IgD-negative memory B cell (primary cell): ENCODE measurements around the gene GNL3. TPM values are rescaled to one million over a fixed set of nuclear protein-coding genes. Genes with fewer than 3 reads are reported as not detected.

ENCODE experiments used
- H3K27ac Mint-ChIP-seq, 3 donors: one replicate each; pipeline ENCODE4 v1.8.0; 2020 to 2022; ENCODE audit warnings: mild to moderate bottlenecking in 3 of 3, mixed read lengths in 3 of 3, moderate library complexity in 1 of 3
- H3K27me3 Mint-ChIP-seq: one replicate; pipeline ENCODE4 v1.8.0; 2021; ENCODE audit warnings: mixed read lengths
- H3K36me3 Mint-ChIP-seq: one replicate; pipeline ENCODE4 v1.8.0; 2020; ENCODE audit warnings: mild to moderate bottlenecking, mixed read lengths
- H3K4me1 Mint-ChIP-seq, 3 donors: one replicate each; pipeline ENCODE4 v1.8.0; 2020 to 2022; ENCODE audit warnings: mixed read lengths in 3 of 3, mild to moderate bottlenecking in 1 of 3
- H3K4me3 Mint-ChIP-seq, 4 donors: one replicate each; pipeline ENCODE4 v1.8.0; 2020 to 2022; ENCODE audit warnings: mild to moderate bottlenecking in 4 of 4, mixed read lengths in 4 of 4, moderate library complexity in 3 of 4
- H3K9me3 Mint-ChIP-seq, 3 donors: one replicate each; pipeline ENCODE4 v1.8.0; 2020 to 2021; ENCODE audit warnings: mixed read lengths in 3 of 3, mild to moderate bottlenecking in 1 of 3
- polyA plus RNA-seq: library from polyadenylated mRNA; unstranded; fragments of 300-500 nt; fragmentation: Illumina TruSeq; gene quantifications from one replicate; pipeline ENCODE4 v1.2.3, GENCODE V29; 2021

GNL3 gene
- polyA plus RNA-seq, 1 donor from 2014 or later, result 64.0 TPM

GRCh38 chr3:52678265-52679198 lies 7.3 kb upstream of the GNL3 start:
- Mint-ChIP-seq H3K4me3 (peak overlapping the region in 1 of 4 donors; percentile 52), H3K27ac (peak overlapping the region in 1 of 3 donors; percentile 50), H3K36me3 (peaks cover 7% of the 10 kb centered on the region), H3K27me3 (no peaks in the 10 kb centered on the region), H3K4me1 (peaks cover 14 to 22% (median 18%) of the 10 kb centered on the region in 3 donors), H3K9me3 (no peaks in the 10 kb centered on the region)

GRCh38 chr3:52679199-52679538 lies 6.7 kb upstream of the GNL3 start:
- peaks cover 7% of the 10 kb centered on the region for H3K36me3 Mint-ChIP-seq
- H3K27me3 Mint-ChIP-seq, result no peaks in the 10 kb centered on the region
- peaks cover 16 to 22% (median 20%) of the 10 kb centered on the region in 3 donors for H3K4me1 Mint-ChIP-seq
- no peaks in the 10 kb centered on the region for H3K9me3 Mint-ChIP-seq
- H3K27ac Mint-ChIP-seq, result no peak overlapping the region
- H3K4me3 Mint-ChIP-seq, result peak overlapping the region in 2 of 4 donors; percentile 28 to 52

- peaks cover 20 to 27% (median 26%) of the 10 kb centered on the region in 3 donors for H3K4me1 Mint-ChIP-seq
- H3K27me3 Mint-ChIP-seq, result no peaks in the 10 kb centered on the region
- no peaks in the 10 kb centered on the region for H3K9me3 Mint-ChIP-seq
- H3K27ac Mint-ChIP-seq, result peak overlapping the region in 1 of 3 donors; percentile 8
- peak overlapping the region in 1 of 4 donors; percentile 27 for H3K4me3 Mint-ChIP-seq
- H3K36me3 Mint-ChIP-seq, result peaks cover 7% of the 10 kb centered on the region
Measured at GRCh38 chr3:52679811-52680210, 6.0 kb upstream of the GNL3 start.

- Mint-ChIP-seq H3K9me3 (no peaks in the 10 kb centered on the region), H3K4me3 (peak overlapping the region in 3 of 4 donors; percentile 40 to 86 (median 77)), H3K4me1 (peaks cover 22 to 38% (median 32%) of the 10 kb centered on the region in 3 donors), H3K27me3 (no peaks in the 10 kb centered on the region), H3K27ac (peak overlapping the region; percentile 49 to 91 (median 63)), H3K36me3 (peaks cover 4% of the 10 kb centered on the region)
Measured at GRCh38 chr3:52681596-52681995, 4.2 kb upstream of the GNL3 start.

- Mint-ChIP-seq H3K4me3 (peak overlapping the region in 2 of 4 donors; percentile 40 to 86), H3K4me1 (peaks cover 22 to 38% (median 35%) of the 10 kb centered on the region in 3 donors), H3K27ac (peak overlapping the region; percentile 49 to 91 (median 63)), H3K36me3 (peaks cover 4% of the 10 kb centered on the region), H3K9me3 (no peaks in the 10 kb centered on the region), H3K27me3 (no peaks in the 10 kb centered on the region)
Measured at GRCh38 chr3:52682016-52682415, 3.8 kb upstream of the GNL3 start.

GRCh38 chr3:52683611-52684010 lies 2.2 kb upstream of the GNL3 start:
- H3K27me3 Mint-ChIP-seq, result no peaks in the 10 kb centered on the region
- peak overlapping the region in 3 of 4 donors; percentile 12 to 94 (median 39) for H3K4me3 Mint-ChIP-seq
- H3K9me3 Mint-ChIP-seq, result no peaks in the 10 kb centered on the region
- peaks cover 2% of the 10 kb centered on the region for H3K36me3 Mint-ChIP-seq
- peaks cover 20 to 38% (median 37%) of the 10 kb centered on the region in 3 donors for H3K4me1 Mint-ChIP-seq
- peak overlapping the region in 1 of 3 donors; percentile 64 for H3K27ac Mint-ChIP-seq

GRCh38 chr3:52684184-52684583 lies 1.6 kb upstream of the GNL3 start:
- Mint-ChIP-seq H3K4me3 (peak overlapping the region in 2 of 4 donors; percentile 85 to 94), H3K4me1 (peaks cover 19 to 37% (median 35%) of the 10 kb centered on the region in 3 donors), H3K27ac (peak overlapping the region in 1 of 3 donors; percentile 85), H3K9me3 (no peaks in the 10 kb centered on the region), H3K27me3 (no peaks in the 10 kb centered on the region), H3K36me3 (peaks cover 2% of the 10 kb centered on the region)

GRCh38 chr3:52685285-52685708 lies 535 bp upstream of the GNL3 start:
- Mint-ChIP-seq H3K4me3 (peak overlapping the region; percentile 93 to 96 (median 94)), H3K4me1 (peaks cover 16 to 37% (median 28%) of the 10 kb centered on the region in 3 donors), H3K27ac (peak overlapping the region; percentile 85 to 98 (median 97)), H3K36me3 (peaks cover 2% of the 10 kb centered on the region), H3K9me3 (no peaks in the 10 kb centered on the region), H3K27me3 (no peaks in the 10 kb centered on the region)

GRCh38 chr3:52688266-52688665 lies 2.4 kb downstream of the GNL3 start:
- Mint-ChIP-seq H3K36me3 (peaks cover under 1% of the 10 kb centered on the region), H3K9me3 (no peaks in the 10 kb centered on the region), H3K27me3 (no peaks in the 10 kb centered on the region), H3K4me3 (peak overlapping the region in 1 of 4 donors; percentile 26), H3K4me1 (peaks cover 9 to 21% (median 19%) of the 10 kb centered on the region in 3 donors), H3K27ac (peak overlapping the region in 1 of 3 donors; percentile 71)

GRCh38 chr3:52689151-52689550 lies 3.3 kb downstream of the GNL3 start:
- H3K9me3 Mint-ChIP-seq, result no peaks in the 10 kb centered on the region
- H3K27ac Mint-ChIP-seq, result peak overlapping the region in 1 of 3 donors; percentile 71
- H3K36me3 Mint-ChIP-seq, result peaks cover 4% of the 10 kb centered on the region
- peaks cover 7 to 20% (median 19%) of the 10 kb centered on the region in 3 donors for H3K4me1 Mint-ChIP-seq
- no peaks in the 10 kb centered on the region for H3K27me3 Mint-ChIP-seq
- peak overlapping the region in 1 of 4 donors; percentile 26 for H3K4me3 Mint-ChIP-seq

GRCh38 chr3:52690560-52690959 lies 4.7 kb downstream of the GNL3 start:
- peaks cover 3 to 13% (median 8%) of the 10 kb centered on the region in 3 donors for H3K4me1 Mint-ChIP-seq
- no peaks in the 10 kb centered on the region for H3K27me3 Mint-ChIP-seq
- peak overlapping the region in 1 of 4 donors; percentile 59 for H3K4me3 Mint-ChIP-seq
- H3K9me3 Mint-ChIP-seq, result no peaks in the 10 kb centered on the region
- H3K27ac Mint-ChIP-seq, result peak overlapping the region in 1 of 3 donors; percentile 66
- peaks cover 4% of the 10 kb centered on the region for H3K36me3 Mint-ChIP-seq

GRCh38 chr3:52693071-52693470 lies 7.2 kb downstream of the GNL3 start:
- Mint-ChIP-seq H3K36me3 (peaks cover 4% of the 10 kb centered on the region), H3K27ac (peak overlapping the region in 2 of 3 donors; percentile 46 to 59), H3K4me1 (peaks cover 1 to 3% (median 2%) of the 10 kb centered on the region in 3 donors), H3K4me3 (no peak overlapping the region), H3K9me3 (no peaks in the 10 kb centered on the region), H3K27me3 (no peaks in the 10 kb centered on the region)

- Mint-ChIP-seq H3K9me3 (no peaks in the 10 kb centered on the region), H3K4me1 (peaks cover 0 to 3% (median 2%) of the 10 kb centered on the region in 3 donors), H3K4me3 (no peak overlapping the region), H3K27me3 (no peaks in the 10 kb centered on the region), H3K27ac (no peak overlapping the region), H3K36me3 (peaks cover 4% of the 10 kb centered on the region)
Measured at GRCh38 chr3:52694528-52695189, 8.8 kb downstream of the GNL3 start.

GRCh38 chr3:52695798-52696671 lies 10.2 kb downstream of the GNL3 start:
- Mint-ChIP-seq H3K27me3 (no peaks in the 10 kb centered on the region), H3K9me3 (no peaks in the 10 kb centered on the region), H3K4me3 (no peak overlapping the region), H3K36me3 (peaks cover 4% of the 10 kb centered on the region), H3K4me1 (peaks cover 0 to 3% (median under 1%) of the 10 kb centered on the region in 3 donors), H3K27ac (peak overlapping the region in 2 of 3 donors; percentile 28 to 41)
